ENCODE results near the gene SMTNL1.

The SMTNL1 gene

DNA sequence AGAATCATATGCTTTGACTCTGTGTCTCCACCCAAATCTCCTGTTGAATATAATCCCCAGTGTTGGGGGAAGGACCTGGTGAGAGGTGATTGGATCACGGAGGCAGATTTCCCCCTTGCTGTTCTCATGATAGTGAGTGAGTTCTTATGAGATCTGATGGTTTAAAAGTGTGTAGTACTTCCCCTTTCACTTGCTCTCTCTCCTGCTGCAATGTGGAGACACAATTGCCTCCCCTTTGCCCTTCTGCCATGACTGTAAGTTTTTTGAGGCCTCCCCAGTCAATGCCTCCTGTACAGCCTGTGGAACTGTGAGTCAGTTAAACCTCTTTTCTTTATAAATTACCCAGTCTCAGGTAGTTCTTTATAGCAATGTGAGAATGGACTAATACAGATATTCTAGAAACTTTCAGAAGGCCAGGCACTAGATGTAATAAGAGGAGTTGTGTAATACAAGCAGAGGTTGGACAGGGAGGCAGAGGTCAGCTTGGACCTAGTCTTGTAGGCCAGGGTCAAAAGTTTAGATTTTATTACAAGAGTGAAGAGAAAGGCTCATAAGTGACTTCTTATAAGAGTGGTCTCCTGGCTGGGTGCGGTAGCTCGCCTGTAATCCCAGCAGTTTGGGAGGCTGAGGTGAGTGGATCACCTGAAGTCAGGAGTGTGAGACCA is 50.8 kb downstream of the SMTNL1 start:
- DNase-seq (ENCODE audit: low read depth): no peak

DNA sequence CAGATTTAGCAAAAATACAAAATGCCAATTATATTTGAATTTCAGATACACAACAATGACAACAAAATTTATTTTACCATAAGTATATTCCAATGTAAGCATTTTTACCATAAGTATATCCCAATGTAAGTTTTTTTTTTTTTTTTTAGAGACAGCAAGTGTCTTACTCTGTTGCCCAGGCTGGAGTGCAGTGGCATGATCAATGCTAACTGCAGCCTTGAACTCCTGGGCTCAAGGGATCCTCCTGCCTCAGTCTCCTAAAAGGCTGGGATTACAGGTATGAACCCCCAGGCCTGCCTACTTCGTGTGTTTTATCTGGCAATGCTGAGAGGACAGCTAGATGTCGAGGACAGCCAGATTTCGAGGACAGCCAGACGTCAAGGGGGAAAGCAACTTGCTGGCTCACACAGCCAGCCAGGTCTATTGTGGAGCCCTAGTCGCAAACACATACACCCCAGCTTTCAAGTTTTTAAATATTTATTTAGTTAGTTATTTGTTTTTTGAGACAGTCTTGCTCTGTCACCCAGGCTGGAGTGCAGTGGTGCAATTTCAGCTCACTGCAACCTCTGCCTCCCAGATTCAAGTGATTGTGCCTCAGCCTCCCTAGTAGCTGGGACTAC is 59.0 kb downstream of the SMTNL1 start:
- no peak for DNase-seq (ENCODE audit: low read depth)

- DNase-seq (ENCODE audit: low read depth): no peak
Observed at GRCh38 chr11:57597461-57597915, 60.1 kb downstream of the SMTNL1 start, which contains the start of gene SERPING1. SERPING1 (plus strand) TSS chr11:57597685; CDS start chr11:57598271, 586 bp downstream.

- DNase-seq (ENCODE audit: low read depth): no peak
Observed at GRCh38 chr11:57597916-57598830, 60.8 kb downstream of the SMTNL1 start.

DNA sequence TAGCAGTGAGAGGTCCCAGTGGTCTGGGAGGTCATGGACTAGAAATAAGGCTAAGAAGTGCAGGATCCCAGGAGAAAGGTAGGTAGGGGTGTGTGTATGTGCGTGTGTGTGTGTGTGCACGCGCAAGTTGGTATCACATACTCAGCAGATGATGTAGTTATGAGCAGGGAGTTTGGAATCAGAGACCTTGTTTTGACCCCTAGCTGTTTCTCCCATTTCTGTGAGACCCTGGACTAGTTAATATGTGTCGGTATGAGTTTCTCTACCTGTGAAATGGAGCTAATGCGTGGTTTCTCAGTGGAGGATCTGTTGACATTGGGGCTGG is 61.4 kb downstream of the SMTNL1 start:
- DNase-seq (ENCODE audit: low read depth): no peak

GRCh38 chr11:57599381-57599780 is 62.0 kb downstream of the SMTNL1 start:
- no peak for DNase-seq (ENCODE audit: low read depth)
